Esophagus muscularis mucosa (tissue), 4 donors: ENCODE results near the gene UBE2R2.

ENCODE experiments used
- CTCF ChIP-seq, 3 experiments: fragments of 200-600 bp in 2 of 3; fragments of 450-650 bp in 1 of 3; sonication (generic) in 2 of 3; IDR thresholded peaks; one replicate each; pipeline ENCODE4 v1.5.1; 2017 to 2019; ENCODE audit warnings: antibody characterized with exemption in 3 of 3, mild to moderate bottlenecking in 2 of 3, moderate library complexity in 1 of 3
- EP300 ChIP-seq: sonication (generic); formaldehyde crosslinking; IDR thresholded peaks from one replicate; pipeline ENCODE4 v1.6.1; 2017; ENCODE audit warnings: antibody characterized with exemption
- POLR2A ChIP-seq: fragments of 450-650 bp; IDR thresholded peaks from one replicate; pipeline ENCODE4 v1.6.1; 2017; ENCODE audit warnings: antibody characterized with exemption, moderate library complexity, mild to moderate bottlenecking, low read depth
- POLR2AphosphoS5 ChIP-seq, 2 donors: sonication (generic); formaldehyde crosslinking; IDR thresholded peaks; one replicate each; pipeline ENCODE4 v1.6.1; 2017; ENCODE audit warnings: antibody characterized with exemption in 2 of 2

GRCh38 chr9:33878691-33879366, 61.9 kb downstream of the UBE2R2 start:
- TF ChIP-seq CTCF (IDR thresholded peaks at IDR 0.05) (no peak), POLR2A (no peak), POLR2AphosphoS5 (IDR thresholded peaks at IDR 0.05) (no peak), EP300 (no peak)
